WTC11 (cell line): ENCODE data around the gene HOXD10.

Source experiments
- CREB1 ChIP-seq: sonication (generic); formaldehyde crosslinking; IDR thresholded peaks from 2 replicates; pipeline ENCODE4 v1.8.0; 2023; ENCODE audit warnings: mild to moderate bottlenecking, missing genetic modification reagents
- CTCF ChIP-seq: fragments of 200-600 bp; IDR thresholded peaks from 2 replicates; pipeline ENCODE4 v1.8.0; 2022; ENCODE audit warnings: antibody characterized with exemption
- ETV6 ChIP-seq: sonication (generic); formaldehyde crosslinking; IDR thresholded peaks from 2 replicates; pipeline ENCODE4 v1.8.1; 2022; ENCODE audit warnings: mild to moderate bottlenecking, missing genetic modification reagents
- KAT7 ChIP-seq: sonication (generic); formaldehyde crosslinking; IDR thresholded peaks from 2 replicates; pipeline ENCODE4 v1.8.1; 2023; ENCODE audit warnings: missing genetic modification reagents, mild to moderate bottlenecking, borderline replicate concordance
- TEAD4 ChIP-seq: sonication (generic); formaldehyde crosslinking; IDR thresholded peaks from 2 replicates; pipeline ENCODE4 v1.8.0; 2022; ENCODE audit warnings: mild to moderate bottlenecking, missing genetic modification reagents
- ZBTB43 ChIP-seq: sonication (generic); formaldehyde crosslinking; IDR thresholded peaks from 2 replicates; pipeline ENCODE4 v1.8.1; 2023; ENCODE audit warnings: mild to moderate bottlenecking, missing genetic modification reagents
- ZNF263 ChIP-seq: sonication (generic); formaldehyde crosslinking; IDR thresholded peaks from 2 replicates; pipeline ENCODE4 v1.8.1; 2022; ENCODE audit warnings: low read depth, mild to moderate bottlenecking, moderate library complexity, missing genetic modification reagents
- TF ChIP-seq, protein P1 (sequence below): sonication (generic); formaldehyde crosslinking; IDR thresholded peaks from 2 replicates; pipeline ENCODE4 v1.8.1; 2022; ENCODE audit warnings: low read depth, mild to moderate bottlenecking, moderate library complexity, missing genetic modification reagents, borderline replicate concordance
- TF ChIP-seq, protein P2 (sequence below): sonication (generic); formaldehyde crosslinking; IDR thresholded peaks from 2 replicates; pipeline ENCODE4 v1.8.1; 2023; ENCODE audit warnings: mild to moderate bottlenecking, moderate library complexity, missing genetic modification reagents
- TF ChIP-seq, protein P3 (sequence below): sonication (generic); formaldehyde crosslinking; IDR thresholded peaks from 2 replicates; pipeline ENCODE4 v1.8.1; 2022; ENCODE audit warnings: mild to moderate bottlenecking, missing genetic modification reagents, moderate library complexity, borderline replicate concordance

DNA sequence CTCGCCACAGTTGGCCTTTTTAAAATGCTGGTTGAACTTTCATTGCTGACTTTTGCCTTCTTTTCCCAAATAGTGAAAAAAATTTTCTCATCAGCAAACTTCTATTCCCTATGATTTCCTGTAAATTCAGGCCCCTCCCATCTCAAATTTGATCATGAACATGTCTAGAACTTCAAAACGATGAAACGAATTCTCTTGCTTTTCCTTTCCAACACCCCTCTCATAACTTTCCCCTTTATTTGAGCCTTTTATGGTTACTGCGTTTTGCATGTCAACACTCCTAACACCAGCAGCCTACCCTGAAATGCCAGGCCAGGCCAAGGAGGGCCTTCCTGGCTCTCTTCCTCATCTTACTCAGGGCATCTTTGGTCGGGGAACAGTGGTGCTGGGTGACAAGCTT, 25.7 kb upstream of the HOXD10 start:
- TF ChIP-seq CTCF = no peak
- TF ChIP-seq TEAD4 = no peak
- TF ChIP-seq ZNF263 (CRISPR knock-in tag) = no peak
- TF ChIP-seq, protein P1, sequence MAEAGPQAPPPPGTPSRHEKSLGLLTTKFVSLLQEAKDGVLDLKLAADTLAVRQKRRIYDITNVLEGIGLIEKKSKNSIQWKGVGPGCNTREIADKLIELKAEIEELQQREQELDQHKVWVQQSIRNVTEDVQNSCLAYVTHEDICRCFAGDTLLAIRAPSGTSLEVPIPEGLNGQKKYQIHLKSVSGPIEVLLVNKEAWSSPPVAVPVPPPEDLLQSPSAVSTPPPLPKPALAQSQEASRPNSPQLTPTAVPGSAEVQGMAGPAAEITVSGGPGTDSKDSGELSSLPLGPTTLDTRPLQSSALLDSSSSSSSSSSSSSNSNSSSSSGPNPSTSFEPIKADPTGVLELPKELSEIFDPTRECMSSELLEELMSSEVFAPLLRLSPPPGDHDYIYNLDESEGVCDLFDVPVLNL (CRISPR knock-in tag) = no peak
- TF ChIP-seq, protein P2, sequence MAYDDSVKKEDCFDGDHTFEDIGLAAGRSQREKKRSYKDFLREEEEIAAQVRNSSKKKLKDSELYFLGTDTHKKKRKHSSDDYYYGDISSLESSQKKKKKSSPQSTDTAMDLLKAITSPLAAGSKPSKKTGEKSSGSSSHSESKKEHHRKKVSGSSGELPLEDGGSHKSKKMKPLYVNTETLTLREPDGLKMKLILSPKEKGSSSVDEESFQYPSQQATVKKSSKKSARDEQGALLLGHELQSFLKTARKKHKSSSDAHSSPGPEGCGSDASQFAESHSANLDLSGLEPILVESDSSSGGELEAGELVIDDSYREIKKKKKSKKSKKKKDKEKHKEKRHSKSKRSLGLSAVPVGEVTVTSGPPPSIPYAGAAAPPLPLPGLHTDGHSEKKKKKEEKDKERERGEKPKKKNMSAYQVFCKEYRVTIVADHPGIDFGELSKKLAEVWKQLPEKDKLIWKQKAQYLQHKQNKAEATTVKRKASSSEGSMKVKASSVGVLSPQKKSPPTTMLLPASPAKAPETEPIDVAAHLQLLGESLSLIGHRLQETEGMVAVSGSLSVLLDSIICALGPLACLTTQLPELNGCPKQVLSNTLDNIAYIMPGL (CRISPR knock-in tag) = no peak
- no peak for TF ChIP-seq ZBTB43
- TF ChIP-seq, protein P3, sequence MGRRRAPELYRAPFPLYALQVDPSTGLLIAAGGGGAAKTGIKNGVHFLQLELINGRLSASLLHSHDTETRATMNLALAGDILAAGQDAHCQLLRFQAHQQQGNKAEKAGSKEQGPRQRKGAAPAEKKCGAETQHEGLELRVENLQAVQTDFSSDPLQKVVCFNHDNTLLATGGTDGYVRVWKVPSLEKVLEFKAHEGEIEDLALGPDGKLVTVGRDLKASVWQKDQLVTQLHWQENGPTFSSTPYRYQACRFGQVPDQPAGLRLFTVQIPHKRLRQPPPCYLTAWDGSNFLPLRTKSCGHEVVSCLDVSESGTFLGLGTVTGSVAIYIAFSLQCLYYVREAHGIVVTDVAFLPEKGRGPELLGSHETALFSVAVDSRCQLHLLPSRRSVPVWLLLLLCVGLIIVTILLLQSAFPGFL = no peak
- TF ChIP-seq ETV6 (CRISPR knock-in tag) = no peak
- no peak for TF ChIP-seq KAT7 (CRISPR knock-in tag)
- no peak for TF ChIP-seq CREB1
